Activated CD4-positive, alpha-beta T cell treated with anti-CD3 and anti-CD28 coated beads, Interleukin-2, Interleukin-6, amounts not matched to agents 100 ng/mL and 50 ng/mL, durations not matched to agents 16 hours and 8 hours (primary cell): ENCODE results near the gene KLHL1.

ENCODE experiments used
- DNase-seq: peaks from one replicate; pipeline ENCODE4 v3.0.0-alpha.2; 2020

KLHL1 gene

GRCh38 chr13:69857183-69857821 lies 250.9 kb downstream of the KLHL1 start:
- DNase-seq: peak; percentile 49

- DNase-seq: no peak
These were observed 251.9 kb downstream of the KLHL1 start for GRCh38 chr13:69856331-69856730.

GRCh38 chr13:69828527-69828926 lies 279.7 kb downstream of the KLHL1 start:
- DNase-seq: no peak

GRCh38 chr13:69820180-69820579 lies 288.1 kb downstream of the KLHL1 start:
- no peak for DNase-seq

GRCh38 chr13:69817333-69817869 lies 290.9 kb downstream of the KLHL1 start:
- DNase-seq: no peak

GRCh38 chr13:69809152-69809551 lies 299.1 kb downstream of the KLHL1 start:
- DNase-seq: no peak

GRCh38 chr13:69796256-69796655 lies 312.0 kb downstream of the KLHL1 start:
- no peak for DNase-seq

- no peak for DNase-seq
These were observed 314.3 kb downstream of the KLHL1 start for GRCh38 chr13:69793783-69794453.

GRCh38 chr13:69776937-69777336 lies 331.3 kb downstream of the KLHL1 start:
- no peak for DNase-seq

GRCh38 chr13:69769608-69770007 lies 338.6 kb downstream of the KLHL1 start:
- DNase-seq: no peak

- DNase-seq: no peak
These were observed 346.7 kb downstream of the KLHL1 start for GRCh38 chr13:69761581-69761980.

- no peak for DNase-seq
These were observed 353.2 kb downstream of the KLHL1 start for GRCh38 chr13:69755101-69755500.

GRCh38 chr13:69751259-69751658 lies 357.0 kb downstream of the KLHL1 start:
- no peak for DNase-seq

GRCh38 chr13:69737129-69737935 lies 370.9 kb downstream of the KLHL1 start:
- DNase-seq: no peak

- DNase-seq: no peak
These were observed 386.6 kb downstream of the KLHL1 start for GRCh38 chr13:69721631-69722030.

GRCh38 chr13:69720278-69720983 lies 387.8 kb downstream of the KLHL1 start:
- DNase-seq: no peak

GRCh38 chr13:69706807-69707206 lies 401.4 kb downstream of the KLHL1 start:
- no peak for DNase-seq

GRCh38 chr13:69704311-69704710 lies 403.9 kb downstream of the KLHL1 start:
- no peak for DNase-seq

GRCh38 chr13:69690999-69691398 lies 417.3 kb downstream of the KLHL1 start:
- no peak for DNase-seq

- no peak for DNase-seq
These were observed 424.1 kb downstream of the KLHL1 start for GRCh38 chr13:69683921-69684686.

GRCh38 chr13:69681722-69682121 lies 426.5 kb downstream of the KLHL1 start:
- no peak for DNase-seq

- no peak for DNase-seq
These were observed 430.9 kb downstream of the KLHL1 start for GRCh38 chr13:69677343-69677742.
